Measurements from ENCODE around the gene GMCL2.
"Not testable (repeated sequence)": the region's sequence is repeated elsewhere in the genome, so short reads cannot be mapped to it uniquely, and the experiment has no call there.

Gene GMCL2, protein sequence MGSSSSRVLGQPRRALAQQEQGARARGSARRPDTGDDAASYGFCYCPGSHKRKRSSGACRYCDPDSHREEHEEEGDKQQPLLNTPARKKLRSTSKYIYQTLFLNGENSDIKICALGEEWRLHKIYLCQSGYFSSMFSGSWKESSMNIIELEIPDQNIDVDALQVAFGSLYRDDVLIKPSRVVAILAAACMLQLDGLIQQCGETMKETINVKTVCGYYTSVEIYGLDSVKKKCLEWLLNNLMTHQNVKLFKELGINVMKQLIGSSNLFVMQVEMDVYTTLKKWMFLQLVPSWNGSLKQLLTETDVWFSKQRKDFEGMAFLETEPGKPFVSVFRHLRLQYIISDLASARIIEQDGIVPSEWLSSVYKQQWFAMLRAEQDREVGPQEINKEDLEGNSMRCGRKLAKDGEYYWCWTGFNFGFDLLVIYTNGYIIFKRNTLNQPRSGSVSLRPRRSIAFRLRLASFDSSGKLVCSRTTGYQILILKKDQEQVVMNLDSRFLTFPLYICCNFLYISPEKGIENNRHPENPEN

DNA sequence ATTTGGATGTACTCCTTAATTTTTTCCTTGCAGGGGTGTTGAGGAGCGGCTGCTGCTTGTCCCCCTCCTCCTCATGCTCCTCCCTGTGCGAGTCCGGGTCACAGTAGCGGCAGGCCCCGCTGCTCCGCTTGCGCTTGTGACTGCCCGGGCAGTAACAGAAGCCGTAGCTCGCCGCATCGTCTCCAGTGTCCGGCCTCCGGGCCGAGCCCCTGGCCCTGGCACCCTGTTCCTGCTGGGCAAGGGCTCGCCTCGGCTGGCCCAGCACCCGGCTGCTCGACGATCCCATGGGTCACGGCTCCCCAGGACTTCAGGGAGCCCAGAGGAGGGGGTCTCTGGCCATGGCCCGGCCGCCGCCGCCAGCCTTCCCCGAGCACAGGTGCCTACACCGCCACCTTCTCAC, at the start of gene GMCL2:
Gene GMCL2, minus strand, starts transcription at position 358 of the 400 bp plus-strand sequence. Its CDS starts 72 bp downstream, at position 286.
- no peak for DNase-seq

DNA sequence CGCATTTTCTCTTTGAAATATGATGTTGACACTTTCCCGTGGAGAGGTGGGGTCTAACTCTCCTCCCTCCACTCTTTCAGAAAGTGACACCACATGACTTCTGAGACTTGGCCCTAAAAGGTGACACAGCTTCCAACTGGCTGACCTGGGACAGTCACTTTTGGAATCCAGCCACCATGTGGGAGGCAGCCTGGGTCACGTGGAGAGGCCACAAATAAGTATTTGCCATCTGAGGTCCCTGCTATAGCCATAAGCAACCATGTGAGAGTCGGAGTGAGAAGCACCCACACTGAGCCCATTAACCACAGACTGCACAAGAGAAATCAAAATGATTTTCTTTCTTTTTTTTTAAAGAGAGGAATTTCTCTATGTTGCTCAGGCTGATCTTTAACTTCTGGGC, 49.5 kb upstream of the GMCL2 start:
- no peak for DNase-seq

DNA sequence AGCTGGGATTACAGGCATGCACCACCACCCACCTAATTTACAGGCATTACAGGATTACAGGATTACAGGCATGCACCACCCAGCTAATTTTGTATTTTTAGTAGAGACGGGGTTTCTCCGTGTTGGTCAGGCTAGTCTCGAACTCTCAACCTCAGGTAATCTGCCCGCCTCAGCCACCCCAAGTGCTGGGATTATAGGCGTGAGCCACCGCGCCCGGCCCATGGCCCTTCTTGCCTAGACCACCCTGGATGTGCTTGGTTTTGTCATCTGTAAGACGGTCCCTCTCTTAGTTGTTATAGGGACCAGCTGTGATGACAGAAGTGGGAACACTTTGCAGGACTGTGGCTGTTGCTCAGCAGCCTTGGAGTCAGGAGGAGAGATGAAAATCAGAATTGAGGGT, 49.0 kb upstream of the GMCL2 start:
- DNase-seq, result no peak

DNA sequence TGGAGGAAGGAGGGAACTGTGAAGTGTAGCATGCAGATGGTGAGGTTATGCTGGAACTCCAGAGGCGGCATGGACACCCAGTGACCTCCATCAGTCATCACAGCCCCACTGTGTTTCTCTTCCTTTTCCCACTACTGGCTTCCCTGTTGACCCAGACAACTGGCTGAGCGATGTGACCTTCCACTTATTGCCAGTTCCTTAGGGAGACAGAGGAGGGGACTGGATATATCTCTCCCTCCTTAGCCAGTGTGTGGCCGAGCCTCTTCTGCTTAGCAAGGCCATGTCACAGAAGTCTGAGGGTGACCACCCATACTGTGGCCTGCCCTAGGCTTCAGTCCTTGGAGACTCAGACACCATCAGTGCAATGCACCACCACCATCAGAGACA, 48.4 kb upstream of the GMCL2 start:
- no peak for DNase-seq

DNA sequence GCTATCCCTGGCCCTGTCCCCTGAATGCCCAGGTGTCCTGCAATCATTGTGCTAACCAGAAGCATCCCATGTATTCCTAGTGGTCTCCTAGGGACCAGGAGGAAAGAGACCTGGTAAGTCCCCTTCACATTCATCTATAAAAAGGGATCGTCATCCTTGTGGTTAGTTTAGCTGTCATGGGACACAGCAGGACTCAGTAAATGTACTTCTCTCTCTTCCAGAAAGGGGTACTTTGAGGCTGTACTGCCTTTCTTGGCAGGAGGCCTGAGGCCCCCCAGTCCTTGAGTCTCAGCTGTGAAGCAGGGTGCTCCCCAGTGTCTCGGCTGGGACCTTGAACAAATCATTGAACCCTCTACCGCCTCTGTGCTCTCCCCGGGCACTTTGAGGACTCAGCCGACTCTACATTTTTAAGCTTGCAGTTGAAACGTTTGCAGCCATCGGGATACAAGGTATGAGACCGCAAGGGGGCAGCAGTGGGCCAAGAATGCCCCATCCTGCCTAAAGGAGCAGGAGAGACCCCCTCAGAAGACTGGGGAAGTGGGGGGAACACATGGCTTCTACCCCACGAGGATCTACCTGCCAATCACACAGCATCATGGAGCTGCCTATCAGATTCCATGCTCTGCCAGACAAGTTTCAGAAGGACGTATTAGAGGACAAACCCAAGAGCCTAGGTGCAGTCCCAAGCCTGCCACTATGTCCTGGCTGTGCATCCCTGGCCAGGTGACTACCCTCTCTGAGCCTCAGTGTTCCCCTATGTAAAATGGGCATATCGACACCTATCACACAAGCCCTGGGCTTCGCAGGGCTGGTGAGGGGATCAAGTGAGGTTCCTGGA, 47.8 kb upstream of the GMCL2 start:
- DNase-seq, result peak; percentile 75 to 80

DNA sequence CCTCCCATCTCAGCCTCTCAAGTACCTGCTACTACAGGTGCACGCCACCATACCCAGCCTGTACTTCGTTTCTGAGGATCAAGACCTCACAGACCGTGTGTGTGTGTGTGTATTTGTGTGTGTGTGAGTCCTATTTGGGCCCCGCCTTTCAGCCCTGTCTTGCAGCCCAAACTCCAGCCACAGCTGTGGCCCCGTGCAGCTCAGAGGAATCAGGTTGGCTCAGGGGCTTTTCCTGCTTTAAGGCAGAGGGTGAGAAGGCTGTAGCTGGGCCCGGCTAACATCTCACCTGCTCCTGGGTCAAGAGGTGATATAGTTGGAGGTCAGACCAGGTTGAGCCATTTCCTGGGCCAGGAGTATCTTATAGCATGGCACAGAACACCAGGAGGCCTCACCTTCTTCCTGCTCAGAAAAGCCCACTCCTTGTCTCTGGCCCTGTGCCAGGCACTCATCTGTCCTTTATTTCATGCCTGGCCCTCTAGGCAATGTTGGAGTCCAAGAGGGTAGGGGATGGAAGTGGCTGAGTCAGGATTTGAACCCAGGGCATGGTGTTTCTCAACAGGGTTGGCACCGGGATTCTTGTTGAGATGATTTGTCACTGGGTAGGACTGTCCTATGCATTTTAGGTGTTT, 47.1 kb upstream of the GMCL2 start:
- DNase-seq, result no peak

DNA sequence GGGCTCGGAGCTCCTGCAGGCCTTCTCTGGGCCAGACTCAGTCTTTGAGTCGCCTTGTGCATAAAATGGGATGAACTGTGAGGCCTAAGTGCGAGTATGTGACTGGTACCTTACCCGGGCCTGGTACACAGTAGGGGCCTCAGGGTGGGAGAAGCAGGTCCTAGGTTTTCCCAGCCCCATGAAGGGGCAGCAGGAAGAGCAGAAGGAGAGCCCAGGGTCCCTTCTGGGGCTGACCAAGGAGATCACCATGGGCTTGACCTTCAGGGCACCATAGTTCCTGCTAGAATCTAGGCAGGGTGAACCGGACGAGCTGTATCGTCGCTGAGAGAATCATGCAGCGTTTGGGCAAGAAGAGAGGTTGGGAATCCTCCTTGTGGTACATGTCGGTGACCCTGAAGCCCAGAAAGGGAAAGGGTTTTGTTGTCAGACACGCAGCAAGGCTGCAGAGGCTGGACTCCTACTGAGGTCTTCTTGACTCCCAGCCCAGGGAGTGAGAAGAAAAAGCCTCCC, 45.8 kb upstream of the GMCL2 start:
- DNase-seq, result no peak

DNA sequence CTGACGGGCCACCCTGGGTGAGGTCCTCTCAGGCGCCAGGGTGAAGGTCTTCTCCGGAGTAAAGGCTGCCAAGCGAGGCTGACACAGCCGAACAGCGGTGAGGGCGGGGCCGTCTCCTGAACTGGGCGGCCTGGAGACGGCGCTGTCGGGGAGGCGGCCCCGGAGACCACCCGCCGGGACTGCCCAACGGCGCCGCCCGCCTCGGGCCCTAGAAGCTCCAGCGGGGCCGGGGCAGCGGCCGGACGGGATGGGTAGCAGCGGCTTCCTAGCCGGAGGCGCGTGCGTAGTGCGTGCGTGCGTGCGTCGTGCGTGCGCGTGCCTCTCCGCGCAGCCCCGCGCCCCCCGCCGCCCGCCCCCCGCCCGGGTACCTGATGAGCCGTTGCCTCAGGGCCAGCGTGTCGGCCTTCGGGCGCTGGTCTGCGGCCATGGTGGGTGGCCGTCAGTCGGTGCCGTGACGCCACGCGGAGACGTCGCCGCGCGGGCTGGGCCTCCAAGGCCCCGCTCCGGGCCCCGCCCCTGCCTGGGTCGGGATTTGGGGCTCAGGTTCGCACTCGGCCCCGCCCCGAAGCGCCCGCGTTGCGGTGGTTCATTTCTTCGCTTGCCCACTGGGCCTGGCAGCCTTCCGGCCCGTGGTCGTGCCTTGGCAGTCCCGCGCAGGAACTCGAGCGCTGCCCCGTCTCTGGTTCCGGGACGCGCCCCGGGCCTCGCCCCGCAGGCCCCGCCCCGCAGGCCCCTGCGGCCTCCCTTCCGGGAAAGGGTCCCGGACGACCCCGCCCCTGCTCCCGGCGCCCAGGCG, 45.2 kb upstream of the GMCL2 start, which contains the start of gene PHYKPL:
Gene PHYKPL, minus strand, starts transcription at position 679 of the 796 bp plus-strand sequence. Its CDS starts 252 bp downstream, at position 427.
- peak; percentile 64 to 65 for DNase-seq

DNA sequence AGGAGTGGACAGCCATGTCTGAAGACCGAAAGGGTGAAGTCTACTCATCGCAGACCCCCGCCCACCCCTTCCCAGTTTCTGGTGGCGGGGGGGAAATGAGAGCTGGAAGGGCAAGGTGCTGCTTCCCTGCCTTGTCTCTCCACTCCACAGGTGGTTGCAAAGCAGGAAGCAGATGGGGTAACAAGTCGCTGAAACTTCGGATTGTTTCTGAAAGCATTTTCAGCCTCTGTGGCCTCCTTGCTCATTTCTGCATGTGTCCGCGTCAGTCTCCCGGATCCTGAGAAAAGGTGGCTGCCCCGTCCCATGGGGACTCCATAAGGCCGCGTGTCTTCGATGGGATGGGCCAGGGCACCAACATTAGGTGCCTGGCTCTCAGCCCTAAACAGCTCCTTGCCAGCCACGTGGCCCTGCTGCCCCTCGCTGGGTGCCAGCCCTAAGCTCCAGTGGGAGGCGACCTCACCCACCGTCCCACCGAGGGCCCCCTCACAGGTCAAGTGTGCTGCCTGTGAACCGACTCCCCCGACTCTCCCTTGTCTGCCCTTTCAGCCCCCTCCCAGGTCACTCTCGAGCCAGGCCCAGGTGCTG, 44.5 kb upstream of the GMCL2 start:
- no peak for DNase-seq

DNA sequence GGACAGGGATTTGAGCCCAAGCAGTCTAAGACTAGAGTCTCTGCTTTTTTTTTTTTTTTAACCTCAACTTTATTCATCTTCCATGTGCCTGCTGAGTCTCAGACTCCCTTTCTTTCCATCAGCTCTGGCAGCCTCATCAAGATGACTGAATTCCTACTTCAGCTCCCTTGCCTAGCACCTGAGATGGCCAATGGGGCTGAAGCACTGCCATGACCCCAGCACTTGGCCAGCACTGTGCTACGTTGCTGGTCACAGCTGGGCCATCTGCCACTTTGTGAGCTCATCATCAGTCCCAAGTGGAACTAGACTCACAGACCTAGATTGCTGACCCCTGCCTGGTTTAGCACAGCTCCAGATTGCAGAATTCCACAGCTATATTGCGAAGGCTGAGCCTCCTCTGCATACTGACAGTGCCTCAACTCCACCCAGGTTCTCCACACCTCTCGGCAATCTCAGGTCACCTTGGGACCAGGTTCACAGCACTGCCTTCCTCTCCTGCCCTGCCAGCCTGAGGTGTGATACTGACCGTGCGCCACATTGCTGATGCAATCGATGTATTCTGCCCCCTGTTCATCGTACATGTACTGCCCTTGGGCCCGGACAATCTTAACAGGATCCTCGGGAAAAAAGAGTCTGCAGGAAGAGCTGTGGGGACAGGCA, 43.8 kb upstream of the GMCL2 start:
- no peak for DNase-seq

DNA sequence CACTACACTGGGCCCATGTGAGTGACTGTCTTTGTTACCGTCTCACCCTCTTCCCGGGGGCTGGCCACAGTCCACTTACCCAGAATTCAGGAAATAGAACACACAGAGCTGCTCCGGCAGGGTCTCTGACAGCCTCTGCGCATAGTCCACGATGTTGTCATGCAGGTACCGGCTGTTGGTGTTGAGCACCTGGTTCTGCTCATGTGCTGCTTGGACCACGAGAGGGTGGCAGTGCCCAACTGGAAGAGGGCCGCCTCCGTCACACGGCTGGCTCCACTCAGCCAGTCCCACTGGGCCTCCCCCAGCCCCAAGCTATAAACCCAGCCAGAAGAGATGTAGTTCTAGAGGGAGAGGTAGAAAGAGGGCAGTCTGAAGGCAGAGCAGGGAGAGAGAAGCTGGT, 42.7 kb upstream of the GMCL2 start:
- DNase-seq, result no peak

DNA sequence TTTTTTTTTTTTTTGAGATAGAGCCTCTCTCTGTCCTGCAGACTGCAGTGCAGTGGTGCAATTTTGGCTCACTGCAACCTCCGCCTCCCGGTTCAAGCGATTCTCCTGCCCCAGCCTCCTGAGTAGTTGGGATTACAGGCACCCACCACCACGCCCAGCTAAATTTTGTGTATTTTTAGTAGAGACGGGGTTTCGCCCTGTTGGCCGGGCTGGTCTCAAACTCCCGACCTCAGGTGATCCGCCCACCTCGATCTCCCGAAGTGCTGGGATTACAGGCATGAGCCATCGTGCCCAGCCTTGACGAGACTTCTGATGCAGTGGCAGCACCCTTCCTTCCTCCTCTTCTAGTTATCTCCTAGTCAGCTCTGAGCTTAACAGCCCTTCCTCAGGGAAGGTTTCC, 41.9 kb upstream of the GMCL2 start:
- DNase-seq, result not testable (repeated sequence)

DNA sequence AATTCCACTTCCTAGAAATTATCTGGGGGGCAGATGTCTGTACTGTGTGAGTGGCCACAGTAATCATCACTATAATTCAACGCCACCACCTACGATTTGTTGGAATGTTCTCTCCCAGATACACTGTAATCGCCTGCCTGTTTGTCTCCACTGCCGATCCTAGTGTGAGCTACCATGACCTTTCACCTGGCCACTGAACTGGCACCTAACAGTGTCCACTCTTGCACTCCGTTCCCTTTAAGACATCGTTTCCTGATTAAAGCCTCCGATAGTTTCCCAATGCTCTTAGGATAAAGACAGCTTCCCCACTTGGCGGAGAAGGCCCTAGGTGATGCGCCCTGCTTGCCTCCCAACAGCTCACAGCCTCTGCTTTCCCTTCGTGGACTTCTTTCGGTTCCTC, 41.4 kb upstream of the GMCL2 start:
- no peak for DNase-seq

DNA sequence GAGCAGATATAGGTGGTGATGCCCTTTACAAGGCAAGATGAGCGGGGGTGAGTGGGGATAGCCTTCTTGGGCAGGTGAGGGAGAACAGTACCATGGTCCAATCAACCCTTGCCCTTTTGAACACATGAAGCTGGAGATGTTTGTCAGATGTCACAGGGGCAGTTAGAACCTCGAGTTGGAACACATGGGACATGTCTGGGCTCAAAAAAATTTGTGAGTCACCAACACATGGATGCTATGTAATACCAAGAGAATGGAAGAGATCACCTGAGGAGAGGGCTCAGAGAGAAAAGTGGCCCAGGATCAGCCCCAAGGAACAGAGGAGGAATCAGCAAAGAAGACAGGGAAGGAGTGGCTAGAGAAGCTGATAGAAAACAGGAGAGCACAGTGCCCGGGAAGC, 40.8 kb upstream of the GMCL2 start:
- DNase-seq, result no peak

DNA sequence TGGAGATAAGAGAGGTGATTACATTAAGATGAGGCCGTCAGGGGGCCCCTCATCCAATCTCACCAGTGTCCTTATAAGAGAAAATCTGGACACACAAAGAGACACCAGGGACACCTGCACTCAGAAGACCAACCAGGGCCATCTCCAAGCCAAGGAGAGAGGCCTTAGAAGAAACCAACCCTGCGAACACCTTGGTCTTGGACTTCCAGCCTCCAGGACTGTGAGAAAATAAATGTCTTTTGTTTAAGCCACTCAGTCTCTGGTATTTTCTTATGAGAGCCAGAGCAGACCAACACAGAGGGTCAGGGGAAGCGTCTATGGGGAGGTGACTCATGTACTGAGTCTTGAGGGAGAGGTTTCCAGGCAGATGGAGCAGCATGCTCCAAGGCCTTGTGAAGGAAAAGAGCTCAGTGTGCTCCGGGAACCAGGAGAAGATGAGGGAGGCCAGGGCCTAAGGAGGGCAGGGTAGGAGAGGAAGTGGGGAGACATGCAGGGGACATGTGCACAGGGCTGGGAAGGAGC, 40.0 kb upstream of the GMCL2 start:
- no peak for DNase-seq

DNA sequence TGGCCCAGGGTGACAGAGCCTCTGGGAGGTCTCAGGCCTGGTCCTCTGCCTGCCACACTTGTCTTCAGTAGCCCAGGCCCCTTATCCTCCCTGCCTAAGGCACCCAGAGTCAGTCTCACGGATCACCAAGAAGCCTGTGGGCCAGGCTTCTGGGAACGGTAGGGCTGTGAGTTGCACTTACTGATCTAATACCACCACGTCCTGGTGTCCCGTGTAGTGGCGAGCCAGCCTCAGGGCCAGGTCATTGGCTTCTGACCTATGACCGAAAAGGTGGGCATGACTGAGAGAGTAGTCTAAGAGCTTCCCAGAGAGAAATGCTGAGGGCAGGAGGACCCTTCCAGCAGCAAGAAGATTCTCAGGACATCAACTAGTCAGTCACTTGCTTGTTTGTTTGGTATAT, 38.0 kb upstream of the GMCL2 start:
- DNase-seq, result no peak

DNA sequence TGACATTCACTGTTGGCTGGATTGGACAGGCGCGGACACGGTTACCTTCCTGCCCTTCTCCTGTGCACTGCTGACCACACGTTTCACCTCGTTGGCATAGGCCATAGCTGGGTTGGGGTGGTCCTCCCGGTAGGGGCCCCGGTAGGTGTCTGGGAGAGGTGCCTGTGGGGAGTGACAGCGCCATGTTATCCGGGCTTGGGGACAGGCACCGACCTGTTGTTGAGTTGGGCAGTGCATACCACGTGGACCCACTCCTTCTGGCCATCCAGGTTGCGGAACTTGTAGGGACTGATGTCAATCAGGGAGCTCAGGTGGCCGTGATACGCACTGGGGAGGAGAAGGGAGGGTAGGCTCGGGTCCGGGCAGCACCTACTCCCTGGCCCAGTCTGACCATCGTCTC, 37.2 kb upstream of the GMCL2 start:
- DNase-seq, result no peak

DNA sequence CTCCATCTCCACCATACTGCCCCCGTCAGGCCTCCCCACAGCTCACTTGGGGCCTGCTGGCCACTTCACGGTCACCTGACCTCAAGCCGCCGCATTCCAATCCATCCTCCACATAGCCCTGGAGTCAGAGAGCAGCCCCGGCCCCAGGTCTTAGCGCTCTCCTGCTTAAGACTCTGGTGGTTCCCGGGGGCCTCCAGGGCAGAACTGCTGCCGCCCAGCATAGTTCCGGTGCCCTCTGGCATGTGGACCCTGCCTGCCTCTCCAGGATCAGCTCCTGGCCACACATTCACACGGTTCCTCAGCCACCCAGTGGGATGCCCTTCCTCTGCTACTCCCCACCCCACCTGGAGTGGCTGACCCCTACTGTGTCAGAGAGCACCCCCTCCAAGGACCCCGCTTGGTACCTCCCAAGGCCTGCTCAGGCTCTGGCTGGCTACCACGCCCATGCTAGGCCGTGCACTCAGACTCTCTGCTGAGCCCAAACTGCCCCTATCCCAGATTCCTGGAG, 36.7 kb upstream of the GMCL2 start:
- no peak for DNase-seq

DNA sequence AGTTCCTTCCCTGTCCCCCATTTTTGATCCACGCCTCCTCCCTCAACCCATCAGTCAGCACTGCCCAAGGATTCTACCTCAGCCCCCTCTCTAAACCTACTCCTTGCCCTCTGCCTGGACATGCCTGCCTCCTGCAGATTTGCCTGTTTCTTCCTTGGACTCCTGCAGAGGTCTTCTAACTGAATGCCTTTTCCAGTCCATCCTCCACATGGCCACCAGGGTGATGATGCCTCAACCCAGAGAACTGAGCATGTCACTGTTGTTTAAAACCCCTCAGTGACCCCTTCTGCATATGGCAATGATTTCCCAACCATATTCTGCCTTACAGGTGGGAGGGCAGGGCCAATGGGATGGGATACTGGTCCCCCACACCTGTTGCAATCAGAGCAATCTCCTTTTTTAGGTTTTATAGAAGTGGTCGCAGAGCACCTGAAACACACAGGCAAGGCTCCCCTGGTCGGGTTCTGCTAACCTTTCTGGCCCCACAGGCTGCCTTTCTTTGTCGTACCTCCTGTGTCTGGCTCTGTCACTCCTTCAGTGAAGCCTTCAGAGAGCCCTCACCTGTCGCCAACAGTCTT, 36.1 kb upstream of the GMCL2 start:
- DNase-seq, result no peak

DNA sequence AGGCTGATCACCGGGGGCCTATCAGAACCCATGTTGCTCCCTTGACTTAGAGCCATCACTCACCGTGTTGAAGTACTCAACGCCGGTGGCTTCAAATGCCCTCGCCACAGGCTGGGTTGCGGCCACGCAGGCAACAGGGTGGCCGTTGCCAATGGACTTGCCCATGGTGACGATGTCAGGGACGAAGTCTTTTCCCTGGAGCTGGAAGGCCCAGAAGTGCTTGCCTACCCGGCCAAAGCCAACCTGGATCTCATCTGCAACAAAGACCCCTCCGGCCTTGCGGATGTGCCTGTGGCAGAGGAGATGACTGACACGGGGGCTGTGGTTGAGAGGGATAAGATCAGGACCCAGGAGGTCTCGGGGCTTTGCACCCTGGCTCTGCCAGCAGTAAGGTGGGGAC, 35.1 kb upstream of the GMCL2 start:
- no peak for DNase-seq

Measured in stimulated activated CD4-positive, alpha-beta T cell treated with anti-CD3 and anti-CD28 coated beads, Interleukin-2, amount 100 ng/mL, for 48 hours (primary cell).